ENCODE measurements around the gene TBC1D12.
"Not testable (repeated sequence)": the region's sequence is repeated elsewhere in the genome, so short reads cannot be mapped to it uniquely, and the experiment has no call there.

The TBC1D12 gene

DNA sequence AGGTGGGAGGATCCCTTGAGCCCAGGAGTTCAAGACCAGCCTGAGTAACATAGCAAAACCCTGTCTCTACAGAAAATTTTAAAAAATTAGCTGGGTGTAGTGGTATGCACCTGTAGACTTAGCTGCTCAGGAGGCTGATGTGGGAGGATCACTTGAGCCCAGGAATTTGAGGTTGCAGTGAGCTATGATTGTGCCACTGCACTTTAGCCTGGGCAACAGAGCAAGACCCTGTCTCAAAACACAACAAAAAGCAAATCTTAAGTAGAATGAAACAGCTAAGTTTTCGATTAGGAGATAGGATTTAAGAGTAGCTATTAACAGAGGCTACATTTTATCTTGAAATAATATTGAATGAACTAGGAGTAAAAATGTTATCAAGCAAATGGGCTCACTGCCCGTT, 139.9 kb downstream of the TBC1D12 start:
- not testable (repeated sequence) for DNase-seq (ENCODE audit: low read depth, low spot score)

DNA sequence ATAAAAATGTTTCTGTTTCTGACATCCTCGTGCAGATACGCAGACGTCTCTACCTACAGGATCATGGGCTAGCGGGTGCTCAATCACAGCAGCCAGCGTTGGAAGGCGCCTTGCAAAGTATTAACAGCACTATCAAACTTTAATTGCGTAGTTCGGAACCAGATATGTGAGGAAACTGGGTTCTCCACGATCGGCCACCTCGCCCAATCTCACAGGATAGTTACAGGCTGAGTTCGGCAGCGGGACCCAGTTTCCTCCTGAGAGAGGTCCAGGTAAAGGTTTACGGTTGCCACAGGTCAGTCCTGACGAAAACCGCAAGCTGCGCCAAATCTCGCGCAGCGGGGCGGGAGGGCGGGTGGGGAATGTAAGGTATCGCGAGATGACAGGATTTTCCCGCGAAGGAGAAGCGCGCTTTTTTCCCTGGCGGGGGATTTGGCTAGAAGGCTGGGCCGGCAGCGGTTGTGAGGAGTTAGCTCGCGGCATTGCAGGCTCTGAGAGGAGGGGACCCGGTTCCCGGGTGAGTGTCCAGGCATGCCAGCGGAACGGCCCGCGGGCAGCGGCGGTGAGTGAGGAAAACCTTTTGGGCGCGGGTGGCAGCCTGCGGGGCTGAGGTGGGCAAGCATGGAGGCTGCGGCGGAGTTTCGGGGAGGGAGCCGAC, 143.2 kb downstream of the TBC1D12 start, which contains the start of gene HELLS:
TSS of gene HELLS (plus strand) at position 398 of the 658 bp plus-strand sequence. CDS start at position 532, 134 bp downstream.
- DNase-seq (ENCODE audit: low read depth, low spot score) = peak; percentile 46

DNA sequence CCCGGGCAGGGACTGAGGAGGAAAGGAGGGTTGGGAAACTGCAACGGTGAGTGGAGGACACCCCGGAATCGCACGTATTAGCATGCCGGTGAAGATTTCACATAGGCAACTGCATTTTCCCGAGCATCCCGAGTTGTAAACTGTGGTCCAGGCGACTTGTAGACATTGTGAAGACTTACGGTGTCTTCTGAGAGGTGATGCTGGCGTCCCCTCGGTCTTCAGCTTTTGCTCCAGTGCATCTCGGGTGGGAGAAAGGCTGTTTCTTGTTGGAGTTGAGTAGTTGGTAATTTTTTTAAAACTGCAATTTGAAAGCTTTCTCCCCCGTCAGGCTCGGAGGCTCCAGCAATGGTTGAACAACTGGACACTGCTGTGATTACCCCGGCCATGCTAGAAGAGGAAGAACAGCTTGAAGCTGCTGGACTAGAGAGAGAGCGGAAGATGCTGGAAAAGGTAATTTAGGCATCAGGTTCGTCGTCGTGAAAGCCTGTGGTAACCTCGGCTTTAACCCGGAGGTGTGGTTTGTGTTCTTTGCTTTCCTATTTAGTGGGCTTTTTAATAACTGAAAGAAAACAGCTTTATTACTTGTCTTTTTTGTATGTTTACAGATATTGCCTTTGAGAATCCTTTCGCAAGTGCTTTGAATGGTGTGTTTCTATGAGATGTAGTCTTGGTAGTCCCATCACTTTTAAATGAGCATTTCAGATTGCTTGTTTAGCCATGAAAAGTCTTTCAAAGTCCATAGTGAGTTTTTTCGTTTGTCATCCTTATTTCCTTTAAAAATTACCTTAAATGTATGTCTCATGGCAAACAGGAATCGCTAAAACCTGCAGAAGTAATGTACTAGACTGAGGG, 143.9 kb downstream of the TBC1D12 start:
- no peak for DNase-seq (ENCODE audit: low read depth, low spot score)

DNA sequence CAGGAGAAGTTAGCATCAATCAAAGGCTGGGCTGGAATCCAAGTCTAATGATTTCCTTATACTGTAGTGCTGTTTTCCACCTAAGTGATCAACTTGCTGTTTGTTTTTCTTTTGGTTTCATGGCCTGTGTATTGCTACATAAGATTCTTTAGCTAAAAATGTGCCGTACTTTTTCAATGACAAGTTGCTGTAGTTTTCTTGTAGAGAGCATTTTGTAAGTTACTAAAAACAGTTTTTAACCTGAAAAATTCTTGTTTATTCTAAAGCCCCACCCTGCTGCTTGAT, 144.5 kb downstream of the TBC1D12 start:
- DNase-seq (ENCODE audit: low read depth, low spot score) = no peak

DNA sequence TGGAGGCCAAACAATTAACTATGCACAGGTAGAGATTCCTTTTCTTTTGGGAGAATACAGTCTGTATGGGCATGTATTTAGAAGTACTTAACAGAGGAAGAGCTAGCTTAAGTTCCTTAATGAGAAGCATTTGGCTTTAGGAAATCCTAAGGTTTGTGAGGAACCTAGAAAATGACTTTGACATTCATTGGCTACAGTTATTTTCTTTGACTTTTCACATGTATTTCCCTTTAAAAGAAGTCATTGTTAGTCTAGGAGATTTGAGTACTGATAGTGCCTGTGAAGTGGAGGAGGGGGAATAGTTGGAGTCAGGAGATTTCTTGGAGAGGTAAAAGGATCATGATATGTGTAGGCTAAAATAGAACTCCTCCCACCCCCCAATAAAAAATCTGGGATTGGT, 146.9 kb downstream of the TBC1D12 start:
- no peak for DNase-seq (ENCODE audit: low read depth, low spot score)

DNA sequence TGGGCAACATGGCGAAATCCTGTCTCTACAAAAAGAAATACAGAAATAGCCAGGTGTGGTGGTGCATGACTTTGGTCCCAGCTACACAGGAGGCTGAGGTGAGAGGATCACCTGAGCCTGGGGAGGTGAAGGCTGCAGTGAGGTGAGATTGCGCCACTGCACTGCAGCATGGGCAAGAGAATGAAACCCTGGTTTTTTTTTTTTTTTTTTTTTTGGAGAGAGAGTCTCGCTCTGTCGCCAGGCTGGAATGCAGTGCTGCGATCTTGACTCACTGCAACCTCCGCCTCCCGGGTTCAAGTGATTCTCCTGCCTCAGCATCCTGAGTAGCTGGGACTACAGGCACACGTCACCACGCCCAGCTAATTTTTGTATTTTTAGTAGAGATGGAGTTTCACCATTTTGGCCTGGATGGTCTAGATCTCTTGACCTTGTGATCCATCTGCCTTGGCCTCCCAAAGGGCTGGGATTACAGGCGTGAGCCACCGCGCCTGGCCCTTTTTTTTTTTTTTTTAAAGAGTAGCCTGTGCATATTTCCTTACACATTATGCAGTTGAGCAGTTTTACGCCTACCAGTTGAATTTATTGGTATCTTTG, 165.5 kb downstream of the TBC1D12 start:
- DNase-seq (ENCODE audit: low read depth, low spot score) = not testable (repeated sequence)

DNA sequence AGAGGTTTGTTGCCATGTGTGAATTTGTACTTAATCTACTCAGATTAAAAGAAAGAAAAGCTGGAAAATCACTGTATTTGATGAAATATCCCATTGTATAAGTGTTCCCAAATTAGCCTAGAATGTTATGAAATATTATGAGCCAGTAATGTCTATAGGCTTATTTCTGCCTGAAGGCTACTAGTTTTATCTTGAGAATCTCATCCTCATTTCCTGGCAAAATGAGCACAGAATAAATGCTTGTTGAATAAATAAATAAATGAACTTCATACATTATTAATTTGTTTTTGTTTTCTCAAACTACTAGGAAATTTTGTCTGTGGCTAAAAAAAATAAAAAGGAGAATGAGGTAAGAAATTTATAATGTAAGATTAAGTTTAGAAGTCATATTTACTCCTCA, 168.7 kb downstream of the TBC1D12 start:
- DNase-seq (ENCODE audit: low read depth, low spot score) = no peak

DNA sequence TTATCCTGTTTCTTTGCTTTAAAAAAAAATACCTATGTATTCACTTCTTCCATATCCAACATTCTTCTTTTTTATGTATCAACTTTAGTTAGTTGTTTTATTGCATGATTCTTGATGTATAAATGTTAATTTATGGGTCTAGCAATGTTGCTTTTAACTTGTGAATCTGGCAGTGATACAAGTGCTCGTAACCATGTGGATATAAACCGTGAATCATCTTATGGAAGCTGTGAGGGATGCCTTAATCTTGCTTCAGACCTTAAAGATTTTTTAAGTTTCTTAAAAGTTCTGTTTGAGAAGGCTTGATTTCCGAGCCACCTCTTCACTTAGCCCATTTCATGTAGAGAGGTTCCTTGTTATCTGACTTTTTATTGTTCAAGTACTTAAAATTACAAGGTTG, 169.2 kb downstream of the TBC1D12 start:
- no peak for DNase-seq (ENCODE audit: low read depth, low spot score)

DNA sequence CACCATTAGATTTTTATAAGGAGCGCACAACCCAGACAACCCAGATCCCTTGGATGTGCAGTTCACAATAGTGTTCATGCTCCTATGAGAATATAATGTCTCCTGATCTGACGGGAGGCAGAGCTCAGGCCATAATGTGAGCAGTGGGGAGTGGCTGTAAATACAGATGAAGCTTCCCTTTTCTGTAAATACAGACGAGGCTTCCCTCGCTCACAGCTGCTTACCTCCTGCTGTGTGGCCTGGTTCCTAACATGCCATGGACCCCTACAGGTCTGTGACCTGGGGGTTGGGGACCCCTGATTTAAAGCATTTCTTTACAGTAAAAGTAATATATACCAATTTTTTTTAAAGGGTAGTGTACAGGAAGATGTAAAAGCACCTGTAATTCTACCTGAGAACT, 176.4 kb downstream of the TBC1D12 start:
- DNase-seq (ENCODE audit: low read depth, low spot score) = no peak

DNA sequence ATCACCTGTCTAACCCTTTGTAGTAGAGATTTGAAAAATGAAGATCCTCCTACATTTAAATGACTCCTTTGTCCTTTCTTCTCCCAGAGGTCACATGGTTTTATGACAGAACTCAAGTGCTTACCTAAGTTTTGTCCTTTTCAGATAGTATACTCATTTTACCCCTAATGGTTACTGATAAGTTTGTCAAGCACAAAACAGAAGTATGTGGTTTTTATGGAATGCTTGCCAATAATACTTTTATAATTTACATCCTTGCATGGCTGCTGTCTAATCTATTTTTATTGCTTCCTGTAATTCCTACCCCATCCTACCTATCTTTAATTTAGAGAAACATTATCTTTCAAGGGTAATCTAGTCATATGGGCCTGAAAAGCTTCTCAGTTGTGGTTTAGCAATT, 180.8 kb downstream of the TBC1D12 start:
- no peak for DNase-seq (ENCODE audit: low read depth, low spot score)
